Erythroblast (primary cell): Measurements from ENCODE around the gene TKT.

Source experiments
- GATA1 ChIP-seq: IDR thresholded peaks from 2 replicates; pipeline ENCODE4 v1.6.1; 2011; ENCODE audit warnings: low read depth, mild to moderate bottlenecking, control low read depth, low read length, moderate library complexity
- POLR2A ChIP-seq: IDR thresholded peaks from 2 replicates; pipeline ENCODE4 v1.6.1; 2011; ENCODE audit warnings: mild to moderate bottlenecking, low read length

GRCh38 chr3:53252096-53252946, 3.5 kb downstream of the TKT start:
- TF ChIP-seq POLR2A (no peak), GATA1 (no peak)
